GM12878 (cell line): ENCODE measurements around the gene CKB.

Experiments
- ASH2L ChIP-seq: fragments of 300-600, 200-600 bp; sonication (generic); IDR thresholded peaks from 2 replicates; pipeline ENCODE4 v1.6.1; 2017; ENCODE audit warnings: low read depth, mild to moderate bottlenecking, borderline replicate concordance
- CEBPB ChIP-seq, 2 experiments: fragments of 150-350 bp in 1 of 2; IDR thresholded peaks; 2 replicates each; pipeline ENCODE4 v1.6.1; 2012 to 2014; ENCODE audit warnings: low read depth in 2 of 2, low read length in 2 of 2, borderline replicate concordance in 1 of 2, inconsistent platforms in 1 of 2
- CTCF ChIP-seq, 3 experiments: IDR thresholded peaks in 2 of 3; conservative IDR thresholded peaks in 1 of 3; 2 replicates each; pipeline ENCODE4 v1.5.1; 2011; ENCODE audit warnings: low read depth in 3 of 3, low read length in 3 of 3, mild to moderate bottlenecking in 3 of 3, control low read depth in 2 of 3, moderate library complexity in 2 of 3, inconsistent platforms in 1 of 3, mixed read lengths in 1 of 3; ENCODE audit not compliant: control insufficient read depth in 2 of 3, insufficient read depth in 1 of 3; ENCODE audit errors: extremely low read depth in 1 of 3
- EED ChIP-seq: sonication (generic); IDR thresholded peaks from 2 replicates; pipeline ENCODE4 v1.6.1; 2016; ENCODE audit warnings: antibody characterized with exemption, low read depth
- ESRRA ChIP-seq: IDR thresholded peaks from 2 replicates; pipeline ENCODE4 v1.6.1; 2012; ENCODE audit warnings: mild to moderate bottlenecking, low read length, improper control_type of control experiment
- EZH2 ChIP-seq: IDR thresholded peaks from 2 replicates; pipeline ENCODE4 v1.6.1; 2012; ENCODE audit warnings: low read depth, mild to moderate bottlenecking, control low read depth, inconsistent platforms, low read length, borderline replicate concordance; ENCODE audit not compliant: control insufficient read depth
- HDAC2 ChIP-seq: fragments of 200-600 bp; sonication (generic); IDR thresholded peaks from 2 replicates; pipeline ENCODE4 v1.6.1; 2017
- IRF4 ChIP-seq: IDR thresholded peaks from 2 replicates; pipeline ENCODE4 v1.6.1; 2011; ENCODE audit warnings: low read depth, low read length
- RBBP5 ChIP-seq: fragments of 200-600 bp; sonication (generic); conservative IDR thresholded peaks from 2 replicates; pipeline ENCODE4 v1.6.1; 2016
- RFX5 ChIP-seq: IDR thresholded peaks from 2 replicates; pipeline ENCODE4 v1.6.1; 2011; ENCODE audit warnings: low read depth, low read length, improper control_type of control experiment
- TAF1 ChIP-seq: IDR thresholded peaks from 2 replicates; pipeline ENCODE4 v1.6.1; 2011; ENCODE audit warnings: mild to moderate bottlenecking, low read depth, low read length, borderline replicate concordance
- ZNF24 ChIP-seq: fragments of 450-650 bp; IDR thresholded peaks from 2 replicates; pipeline ENCODE4 v1.6.1; 2017; ENCODE audit warnings: antibody characterized with exemption, mild to moderate bottlenecking
- TF ChIP-seq, protein P1 (sequence below): fragments of 150-350 bp; IDR thresholded peaks from 2 replicates; pipeline ENCODE4 v1.6.1; 2014; ENCODE audit warnings: mild to moderate bottlenecking, low read depth, low read length
- TF ChIP-seq, protein P2 (sequence below): fragments of 450-650 bp; IDR thresholded peaks from 2 replicates; pipeline ENCODE4 v1.6.1; 2016; ENCODE audit warnings: mild to moderate bottlenecking, moderate library complexity, borderline replicate concordance

- TF ChIP-seq CTCF (IDR thresholded peaks at IDR 0.05 in 2 of 3, conservative IDR thresholded peaks at IDR 0.05 in 1 of 3; ENCODE audit: control insufficient read depth in 2 of 3, extremely low read depth in 1 of 3, insufficient read depth in 1 of 3, low read depth in 3 of 3, low read length in 3 of 3) (no peak), RFX5 (no peak), ESRRA (no peak), IRF4 (no peak), EED (no peak), ASH2L (no peak), EZH2 (no peak), ZNF24 (no peak), HDAC2 (no peak), TAF1 (no peak), RBBP5 (no peak), CEBPB (IDR thresholded peaks at IDR 0.05; ENCODE audit: borderline replicate concordance in 1 of 2, low read depth in 2 of 2, low read length in 2 of 2) (no peak)
- TF ChIP-seq, protein P1, sequence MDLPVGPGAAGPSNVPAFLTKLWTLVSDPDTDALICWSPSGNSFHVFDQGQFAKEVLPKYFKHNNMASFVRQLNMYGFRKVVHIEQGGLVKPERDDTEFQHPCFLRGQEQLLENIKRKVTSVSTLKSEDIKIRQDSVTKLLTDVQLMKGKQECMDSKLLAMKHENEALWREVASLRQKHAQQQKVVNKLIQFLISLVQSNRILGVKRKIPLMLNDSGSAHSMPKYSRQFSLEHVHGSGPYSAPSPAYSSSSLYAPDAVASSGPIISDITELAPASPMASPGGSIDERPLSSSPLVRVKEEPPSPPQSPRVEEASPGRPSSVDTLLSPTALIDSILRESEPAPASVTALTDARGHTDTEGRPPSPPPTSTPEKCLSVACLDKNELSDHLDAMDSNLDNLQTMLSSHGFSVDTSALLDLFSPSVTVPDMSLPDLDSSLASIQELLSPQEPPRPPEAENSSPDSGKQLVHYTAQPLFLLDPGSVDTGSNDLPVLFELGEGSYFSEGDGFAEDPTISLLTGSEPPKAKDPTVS: no peak
- TF ChIP-seq, protein P2, sequence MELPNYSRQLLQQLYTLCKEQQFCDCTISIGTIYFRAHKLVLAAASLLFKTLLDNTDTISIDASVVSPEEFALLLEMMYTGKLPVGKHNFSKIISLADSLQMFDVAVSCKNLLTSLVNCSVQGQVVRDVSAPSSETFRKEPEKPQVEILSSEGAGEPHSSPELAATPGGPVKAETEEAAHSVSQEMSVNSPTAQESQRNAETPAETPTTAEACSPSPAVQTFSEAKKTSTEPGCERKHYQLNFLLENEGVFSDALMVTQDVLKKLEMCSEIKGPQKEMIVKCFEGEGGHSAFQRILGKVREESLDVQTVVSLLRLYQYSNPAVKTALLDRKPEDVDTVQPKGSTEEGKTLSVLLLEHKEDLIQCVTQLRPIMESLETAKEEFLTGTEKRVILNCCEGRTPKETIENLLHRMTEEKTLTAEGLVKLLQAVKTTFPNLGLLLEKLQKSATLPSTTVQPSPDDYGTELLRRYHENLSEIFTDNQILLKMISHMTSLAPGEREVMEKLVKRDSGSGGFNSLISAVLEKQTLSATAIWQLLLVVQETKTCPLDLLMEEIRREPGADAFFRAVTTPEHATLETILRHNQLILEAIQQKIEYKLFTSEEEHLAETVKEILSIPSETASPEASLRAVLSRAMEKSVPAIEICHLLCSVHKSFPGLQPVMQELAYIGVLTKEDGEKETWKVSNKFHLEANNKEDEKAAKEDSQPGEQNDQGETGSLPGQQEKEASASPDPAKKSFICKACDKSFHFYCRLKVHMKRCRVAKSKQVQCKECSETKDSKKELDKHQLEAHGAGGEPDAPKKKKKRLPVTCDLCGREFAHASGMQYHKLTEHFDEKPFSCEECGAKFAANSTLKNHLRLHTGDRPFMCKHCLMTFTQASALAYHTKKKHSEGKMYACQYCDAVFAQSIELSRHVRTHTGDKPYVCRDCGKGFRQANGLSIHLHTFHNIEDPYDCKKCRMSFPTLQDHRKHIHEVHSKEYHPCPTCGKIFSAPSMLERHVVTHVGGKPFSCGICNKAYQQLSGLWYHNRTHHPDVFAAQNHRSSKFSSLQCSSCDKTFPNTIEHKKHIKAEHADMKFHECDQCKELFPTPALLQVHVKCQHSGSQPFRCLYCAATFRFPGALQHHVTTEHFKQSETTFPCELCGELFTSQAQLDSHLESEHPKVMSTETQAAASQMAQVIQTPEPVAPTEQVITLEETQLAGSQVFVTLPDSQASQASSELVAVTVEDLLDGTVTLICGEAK: no peak
These were observed 26.1 kb upstream of the CKB start for GRCh38 chr14:103548463-103549351.
